ENCODE measurements around the gene ADAMTS2. TPM values are rescaled to one million over a fixed set of nuclear protein-coding genes. Genes with fewer than 3 reads are reported as not detected.

Gene ADAMTS2
- total RNA-seq, 1 donor from 2014 or later = 0.29 TPM

- H3K4me3 ChIP-seq (ENCODE audit: low read depth, low read length) = no peak overlapping the region
- no peak for DNase-seq (ENCODE audit: low read depth)
- no peak for TF ChIP-seq CTCF (conservative IDR thresholded peaks at IDR 0.05; ENCODE audit: low read depth, low read length)
Measured at GRCh38 chr5:179135441-179136215, 209.6 kb downstream of the ADAMTS2 start.

- no peak for DNase-seq (ENCODE audit: low read depth)
- H3K4me3 ChIP-seq (ENCODE audit: low read depth, low read length) = no peak overlapping the region
- no peak for TF ChIP-seq CTCF (conservative IDR thresholded peaks at IDR 0.05; ENCODE audit: low read depth, low read length)
Measured at GRCh38 chr5:179135006-179135405, 210.3 kb downstream of the ADAMTS2 start.

- TF ChIP-seq CTCF (conservative IDR thresholded peaks at IDR 0.05; ENCODE audit: low read depth, low read length) = no peak
- no peak overlapping the region for H3K4me3 ChIP-seq (ENCODE audit: low read depth, low read length)
- no peak for DNase-seq (ENCODE audit: low read depth)
Measured at GRCh38 chr5:179134511-179134910, 210.8 kb downstream of the ADAMTS2 start.

GRCh38 chr5:179132586-179133355 lies 212.5 kb downstream of the ADAMTS2 start:
- no peak overlapping the region for H3K4me3 ChIP-seq (ENCODE audit: low read depth, low read length)
- no peak for DNase-seq (ENCODE audit: low read depth)
- TF ChIP-seq CTCF (conservative IDR thresholded peaks at IDR 0.05; ENCODE audit: low read depth, low read length) = no peak

GRCh38 chr5:179131886-179132585 lies 213.2 kb downstream of the ADAMTS2 start:
- no peak for TF ChIP-seq CTCF (conservative IDR thresholded peaks at IDR 0.05; ENCODE audit: low read depth, low read length)
- no peak for DNase-seq (ENCODE audit: low read depth)

GRCh38 chr5:179131321-179131835 lies 213.9 kb downstream of the ADAMTS2 start:
- TF ChIP-seq CTCF (conservative IDR thresholded peaks at IDR 0.05; ENCODE audit: low read depth, low read length) = no peak
- DNase-seq (ENCODE audit: low read depth) = no peak

More at GRCh38 chr5:179131886-179132585, 213.2 kb downstream of the ADAMTS2 start:
- H3K4me3 ChIP-seq (ENCODE audit: low read depth, low read length) = no peak overlapping the region

More at GRCh38 chr5:179131321-179131835, 213.9 kb downstream of the ADAMTS2 start:
- H3K4me3 ChIP-seq (ENCODE audit: low read depth, low read length) = no peak overlapping the region

All from epithelial cell of proximal tubule (primary cell).